ENCODE data around the gene CDK13. TPM values are rescaled to one million over a fixed set of nuclear protein-coding genes. Genes with fewer than 3 reads are reported as not detected.

CDK13 gene
- polyA plus RNA-seq, 1 experiment: 24.1 TPM

DNA sequence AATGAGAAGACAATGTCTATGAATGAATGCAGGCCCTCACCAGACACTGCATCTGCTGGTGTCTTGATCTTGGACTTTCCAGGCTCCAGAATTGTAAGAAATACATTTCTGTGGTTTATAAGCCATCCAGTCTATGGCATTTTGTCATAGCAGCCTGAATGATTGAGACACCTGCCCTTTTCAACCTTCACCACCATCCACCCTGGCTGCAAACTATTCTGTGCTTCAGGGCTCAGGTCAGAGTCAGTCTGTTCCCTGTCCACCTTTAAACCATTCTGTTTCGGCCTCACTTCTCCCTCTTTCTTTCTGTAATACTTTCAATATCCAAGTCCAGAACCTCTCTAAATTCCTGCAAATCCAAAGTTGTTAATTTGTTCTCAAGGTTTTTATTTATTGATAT is 15.9 kb upstream of the CDK13 start:
- Histone ChIP-seq H3K4me3 (ENCODE audit: low read depth, low read length) (no peak overlapping the region), H3K27me3 (ENCODE audit: control insufficient read depth, insufficient read depth, low read length) (0 out of 2 replicates have a peak, but pooled peaks cover 1% of the 10 kb centered on the region), H3K36me3 (ENCODE audit: control insufficient read depth, insufficient read depth, low read length) (no peaks in the 10 kb centered on the region)
- TF ChIP-seq, protein P1, sequence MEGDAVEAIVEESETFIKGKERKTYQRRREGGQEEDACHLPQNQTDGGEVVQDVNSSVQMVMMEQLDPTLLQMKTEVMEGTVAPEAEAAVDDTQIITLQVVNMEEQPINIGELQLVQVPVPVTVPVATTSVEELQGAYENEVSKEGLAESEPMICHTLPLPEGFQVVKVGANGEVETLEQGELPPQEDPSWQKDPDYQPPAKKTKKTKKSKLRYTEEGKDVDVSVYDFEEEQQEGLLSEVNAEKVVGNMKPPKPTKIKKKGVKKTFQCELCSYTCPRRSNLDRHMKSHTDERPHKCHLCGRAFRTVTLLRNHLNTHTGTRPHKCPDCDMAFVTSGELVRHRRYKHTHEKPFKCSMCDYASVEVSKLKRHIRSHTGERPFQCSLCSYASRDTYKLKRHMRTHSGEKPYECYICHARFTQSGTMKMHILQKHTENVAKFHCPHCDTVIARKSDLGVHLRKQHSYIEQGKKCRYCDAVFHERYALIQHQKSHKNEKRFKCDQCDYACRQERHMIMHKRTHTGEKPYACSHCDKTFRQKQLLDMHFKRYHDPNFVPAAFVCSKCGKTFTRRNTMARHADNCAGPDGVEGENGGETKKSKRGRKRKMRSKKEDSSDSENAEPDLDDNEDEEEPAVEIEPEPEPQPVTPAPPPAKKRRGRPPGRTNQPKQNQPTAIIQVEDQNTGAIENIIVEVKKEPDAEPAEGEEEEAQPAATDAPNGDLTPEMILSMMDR (IDR thresholded peaks at IDR 0.05; ENCODE audit: insufficient read depth, low read depth, low read length): no peak
- CTCF ChIA-PET: no interaction called here
- no peak for DNase-seq (ENCODE audit: low read depth)
- POLR2A ChIA-PET: no interaction called here

DNA sequence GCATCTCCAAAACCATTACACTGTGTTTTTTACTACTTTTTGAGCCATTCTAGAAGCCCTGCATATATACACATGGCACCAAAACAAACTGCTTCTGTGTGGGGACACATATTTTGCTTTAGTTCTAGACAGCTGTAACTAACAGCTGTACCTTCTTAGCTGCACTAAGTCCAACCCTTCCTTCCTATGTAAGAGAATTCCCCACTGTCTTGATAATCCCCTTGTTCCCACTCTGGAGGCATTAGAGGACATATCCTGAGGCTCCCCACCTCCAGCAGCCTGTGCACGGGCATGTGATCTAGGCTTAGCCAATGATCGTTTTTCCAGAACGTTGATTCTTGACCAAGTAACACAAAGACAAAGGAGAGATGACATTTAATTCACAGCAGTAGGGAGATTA is 13.3 kb upstream of the CDK13 start:
- TF ChIP-seq, protein P1 (IDR thresholded peaks at IDR 0.05; ENCODE audit: insufficient read depth, low read depth, low read length): no peak
- no peak for DNase-seq (ENCODE audit: low read depth)
- Histone ChIP-seq H3K27me3 (ENCODE audit: control insufficient read depth, insufficient read depth, low read length) (0 out of 2 replicates have a peak, but pooled peaks cover 1% of the 10 kb centered on the region), H3K36me3 (ENCODE audit: control insufficient read depth, insufficient read depth, low read length) (no peaks in the 10 kb centered on the region), H3K4me3 (ENCODE audit: low read depth, low read length) (no peak overlapping the region)
- ChIA-PET CTCF (interaction anchor here (2.2 kb wide), 1 partner anchor 9 kb away, joined by 7 read pairs; no protein-coding TSS in a partner anchor), POLR2A (no interaction called here)

DNA sequence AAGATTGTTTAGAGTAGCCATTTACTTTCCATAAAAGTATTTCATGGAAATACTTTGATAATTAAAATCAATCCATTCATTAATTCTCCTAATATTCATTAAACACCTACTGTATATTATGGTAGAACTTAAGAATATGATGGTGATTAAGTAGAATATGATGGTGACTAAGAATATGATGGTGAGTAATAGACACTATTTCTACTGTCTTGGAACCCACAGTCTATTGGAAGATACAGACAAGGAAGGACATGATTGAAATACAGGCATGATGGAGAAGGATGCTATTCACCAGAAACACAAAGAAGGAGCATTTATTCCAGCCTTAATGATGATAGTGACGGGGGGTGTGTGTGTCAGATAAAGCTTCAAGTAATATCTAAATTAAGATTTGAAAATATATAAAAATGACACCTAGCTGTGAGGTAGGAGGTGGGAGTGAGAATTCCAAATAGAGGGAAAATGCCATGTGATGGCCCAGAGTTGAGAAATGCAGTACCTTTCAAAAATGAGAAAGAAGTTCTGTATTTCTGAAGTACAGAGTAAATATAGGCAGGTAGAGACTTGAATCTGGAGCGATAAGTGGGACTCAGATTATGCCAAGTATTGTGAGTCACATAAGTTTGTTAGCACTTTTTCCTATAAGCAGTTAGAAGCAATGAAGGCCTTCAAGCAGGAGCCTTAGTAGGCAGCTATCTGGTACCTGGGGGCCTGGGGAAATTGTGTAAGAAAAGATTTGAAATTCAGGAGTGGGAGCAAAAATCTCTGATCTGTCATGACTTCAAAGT is 12.5 kb upstream of the CDK13 start:
- CTCF ChIA-PET: interaction anchor here (0.6 to 2.2 kb wide), 2 partner anchors 10 to 214 kb away, joined by 3 to 7 read pairs; no protein-coding TSS in a partner anchor
- POLR2A ChIA-PET: interaction anchor here (0.6 kb wide), 1 partner anchor 19 kb away, joined by 3 read pairs; no protein-coding TSS in a partner anchor
- DNase-seq (ENCODE audit: low read depth): no peak
- Histone ChIP-seq H3K4me3 (ENCODE audit: low read depth, low read length) (no peak overlapping the region), H3K36me3 (ENCODE audit: control insufficient read depth, insufficient read depth, low read length) (no peaks in the 10 kb centered on the region), H3K27me3 (ENCODE audit: control insufficient read depth, insufficient read depth, low read length) (0 out of 2 replicates have a peak, but pooled peaks cover 1% of the 10 kb centered on the region)
- TF ChIP-seq, protein P1 (IDR thresholded peaks at IDR 0.05; ENCODE audit: insufficient read depth, low read depth, low read length): no peak

DNA sequence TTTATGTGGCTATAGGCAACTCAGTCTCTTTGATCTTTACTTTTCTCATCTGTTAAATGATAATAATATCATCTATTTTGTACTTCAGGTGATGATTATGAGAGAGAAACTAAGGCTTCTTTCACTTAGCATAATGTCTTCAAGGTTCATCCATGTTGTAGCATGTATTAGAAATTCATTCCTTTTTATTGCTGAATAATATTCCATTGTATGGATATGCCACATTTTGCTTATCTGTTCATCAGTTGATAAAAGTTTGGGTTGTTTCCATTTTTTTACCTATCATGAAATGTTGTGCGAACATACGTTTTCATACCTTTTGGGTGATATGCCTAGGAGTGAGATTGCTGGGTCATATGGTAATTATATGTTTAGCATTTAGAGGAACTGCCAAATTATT is 7.2 kb upstream of the CDK13 start:
- POLR2A ChIA-PET: no interaction called here
- TF ChIP-seq, protein P1 (IDR thresholded peaks at IDR 0.05; ENCODE audit: insufficient read depth, low read depth, low read length): no peak
- DNase-seq (ENCODE audit: low read depth): no peak
- CTCF ChIA-PET: no interaction called here
- Histone ChIP-seq H3K27me3 (ENCODE audit: control insufficient read depth, insufficient read depth, low read length) (no peaks in the 10 kb centered on the region), H3K4me3 (ENCODE audit: low read depth, low read length) (no peak overlapping the region), H3K36me3 (ENCODE audit: control insufficient read depth, insufficient read depth, low read length) (no peaks in the 10 kb centered on the region)

- DNase-seq (ENCODE audit: low read depth): no peak
- H3K27me3 ChIP-seq (ENCODE audit: control insufficient read depth, insufficient read depth, low read length): no peaks in the 10 kb centered on the region
- CTCF ChIA-PET: interaction anchor here (1.8 kb wide), 1 partner anchor 51 kb away, joined by 5 read pairs; no protein-coding TSS in a partner anchor
- H3K36me3 ChIP-seq (ENCODE audit: control insufficient read depth, insufficient read depth, low read length): no peaks in the 10 kb centered on the region
- POLR2A ChIA-PET: no interaction called here
- no peak overlapping the region for H3K4me3 ChIP-seq (ENCODE audit: low read depth, low read length)
- TF ChIP-seq, protein P1 (IDR thresholded peaks at IDR 0.05; ENCODE audit: insufficient read depth, low read depth, low read length): no peak
Measured at GRCh38 chr7:39946693-39947092, 3.4 kb upstream of the CDK13 start.
